HEK293 (cell line): ENCODE measurements around the gene ACAN.

ENCODE experiments used
- CTCF ChIA-PET: fragments of 350-600 bp; formaldehyde crosslinking; extraction: SDS; loops from one replicate; lab custom pipeline; 2021; ENCODE audit warnings: antibody characterized with exemption; lab: Yijun Ruan, JAX
- POLR2A ChIA-PET: fragments of 300-600 bp; formaldehyde crosslinking; extraction: SDS; loops from one replicate; lab custom pipeline; 2020; ENCODE audit warnings: antibody characterized with exemption, inconsistent platforms; lab: Yijun Ruan, JAX
- H3K27ac ChIP-seq: fragments of 200-500 bp; sonication (Bioruptor generic); 2 replicates; pipeline ENCODE4 v1.5.1; 2014; ENCODE audit warnings: low read depth, low read length, control low read depth, inconsistent platforms; ENCODE audit errors: extremely low read depth
- H3K36me3 ChIP-seq, 2 experiments: fragments of 200-500 bp in 1 of 2; sonication (Bioruptor generic) in 1 of 2; 1 replicate in 1 of 2; 2 replicates in 1 of 2; pipeline ENCODE4 v1.5.1; 2014 to 2017; ENCODE audit warnings: inconsistent platforms in 2 of 2, low read length in 2 of 2; ENCODE audit not compliant: control insufficient read depth in 2 of 2, insufficient read depth in 1 of 2
- H3K4me1 ChIP-seq: fragments of 200-500 bp; sonication (Bioruptor generic); 2 replicates; pipeline ENCODE4 v1.5.1; 2014; ENCODE audit warnings: mild to moderate bottlenecking, low read length, inconsistent platforms; ENCODE audit not compliant: control insufficient read depth, insufficient read depth
- H3K4me3 ChIP-seq: 2 replicates; pipeline ENCODE4 v1.5.1; 2011; ENCODE audit warnings: low read depth, mild to moderate bottlenecking, control low read depth, low read length, moderate library complexity
- H3K9me3 ChIP-seq: fragments of 200-500 bp; sonication (Bioruptor generic); 2 replicates; pipeline ENCODE4 v1.5.1; 2014; ENCODE audit warnings: low read depth, low read length, inconsistent platforms; ENCODE audit not compliant: control insufficient read depth, insufficient read depth
- GLIS1 ChIP-seq: fragments of 450-650 bp; formaldehyde crosslinking; IDR thresholded peaks from 2 replicates; pipeline ENCODE4 v1.5.1; 2016; ENCODE audit warnings: missing biosample characterization, missing genetic modification characterization
- HOXA7 ChIP-seq: sonication (generic); formaldehyde crosslinking; IDR thresholded peaks from 2 replicates; pipeline ENCODE4 v1.8.1; 2022; ENCODE audit warnings: missing genetic modification reagents, borderline replicate concordance
- KLF7 ChIP-seq: fragments of 450-650 bp; formaldehyde crosslinking; IDR thresholded peaks from 2 replicates; pipeline ENCODE4 v1.5.1; 2016; ENCODE audit warnings: missing biosample characterization, missing genetic modification characterization, borderline replicate concordance
- REPIN1 ChIP-seq: fragments of 450-650 bp; formaldehyde crosslinking; IDR thresholded peaks from 2 replicates; pipeline ENCODE4 v1.5.1; 2017; ENCODE audit warnings: missing biosample characterization, missing genetic modification characterization, low read depth
- SP2 ChIP-seq: fragments of 450-650 bp; formaldehyde crosslinking; IDR thresholded peaks from 2 replicates; pipeline ENCODE4 v1.5.1; 2016; ENCODE audit warnings: missing biosample characterization, missing genetic modification characterization
- ZBTB1 ChIP-seq: fragments of 450-650 bp; formaldehyde crosslinking; IDR thresholded peaks from 2 replicates; pipeline ENCODE4 v1.5.1; 2016; ENCODE audit warnings: missing biosample characterization, missing genetic modification characterization
- ZBTB17 ChIP-seq: fragments of 450-650 bp; formaldehyde crosslinking; IDR thresholded peaks from 2 replicates; pipeline ENCODE4 v1.5.1; 2016; ENCODE audit warnings: missing biosample characterization, missing genetic modification characterization
- ZBTB20 ChIP-seq: fragments of 450-650 bp; formaldehyde crosslinking; IDR thresholded peaks from 2 replicates; pipeline ENCODE4 v1.5.1; 2016; ENCODE audit warnings: missing biosample characterization, missing genetic modification characterization
- ZFP41 ChIP-seq: fragments of 450-650 bp; formaldehyde crosslinking; IDR thresholded peaks from 2 replicates; pipeline ENCODE4 v1.5.1; 2016; ENCODE audit warnings: missing biosample characterization, missing genetic modification characterization, borderline replicate concordance
- ZIC2 ChIP-seq: fragments of 450-650 bp; formaldehyde crosslinking; IDR thresholded peaks from 2 replicates; pipeline ENCODE4 v1.5.1; 2016; ENCODE audit warnings: missing biosample characterization, missing genetic modification characterization
- ZNF112 ChIP-seq: fragments of 450-650 bp; formaldehyde crosslinking; IDR thresholded peaks from 2 replicates; pipeline ENCODE4 v1.5.0; 2017; ENCODE audit warnings: missing biosample characterization, missing genetic modification characterization
- ZNF133 ChIP-seq: fragments of 450-650 bp; formaldehyde crosslinking; IDR thresholded peaks from 2 replicates; pipeline ENCODE4 v1.5.1; 2016; ENCODE audit warnings: missing biosample characterization, missing genetic modification characterization
- ZNF311 ChIP-seq: fragments of 450-650 bp; formaldehyde crosslinking; IDR thresholded peaks from 2 replicates; pipeline ENCODE4 v1.5.1; 2017; ENCODE audit warnings: missing biosample characterization, missing genetic modification characterization, borderline replicate concordance
- ZNF423 ChIP-seq: fragments of 450-650 bp; formaldehyde crosslinking; IDR thresholded peaks from 2 replicates; pipeline ENCODE4 v1.5.1; 2016; ENCODE audit warnings: missing biosample characterization, missing genetic modification characterization
- ZNF621 ChIP-seq: fragments of 450-650 bp; formaldehyde crosslinking; IDR thresholded peaks from 2 replicates; pipeline ENCODE4 v1.5.1; 2017; ENCODE audit warnings: missing biosample characterization, missing genetic modification characterization
- TF ChIP-seq, protein P1 (sequence below): fragments of 450-650 bp; formaldehyde crosslinking; IDR thresholded peaks from 2 replicates; pipeline ENCODE4 v1.5.1; 2017; ENCODE audit warnings: missing biosample characterization, missing genetic modification characterization
- TF ChIP-seq, protein P2 (sequence below): fragments of 450-650 bp; formaldehyde crosslinking; IDR thresholded peaks from 2 replicates; pipeline ENCODE4 v1.5.1; 2016; ENCODE audit warnings: missing biosample characterization, missing genetic modification characterization
- TF ChIP-seq, protein P3 (sequence below): fragments of 450-650 bp; formaldehyde crosslinking; IDR thresholded peaks from 2 replicates; pipeline ENCODE4 v1.5.1; 2017; ENCODE audit warnings: missing biosample characterization, missing genetic modification characterization
- TF ChIP-seq, protein P4 (sequence below): fragments of 450-650 bp; formaldehyde crosslinking; IDR thresholded peaks from 2 replicates; pipeline ENCODE4 v1.5.1; 2016; ENCODE audit warnings: missing biosample characterization, missing genetic modification characterization
- TF ChIP-seq, protein P5 (sequence below): fragments of 450-650 bp; formaldehyde crosslinking; IDR thresholded peaks from 2 replicates; pipeline ENCODE4 v1.5.1; 2016; ENCODE audit warnings: missing biosample characterization, missing genetic modification characterization, low read depth

Gene ACAN

DNA sequence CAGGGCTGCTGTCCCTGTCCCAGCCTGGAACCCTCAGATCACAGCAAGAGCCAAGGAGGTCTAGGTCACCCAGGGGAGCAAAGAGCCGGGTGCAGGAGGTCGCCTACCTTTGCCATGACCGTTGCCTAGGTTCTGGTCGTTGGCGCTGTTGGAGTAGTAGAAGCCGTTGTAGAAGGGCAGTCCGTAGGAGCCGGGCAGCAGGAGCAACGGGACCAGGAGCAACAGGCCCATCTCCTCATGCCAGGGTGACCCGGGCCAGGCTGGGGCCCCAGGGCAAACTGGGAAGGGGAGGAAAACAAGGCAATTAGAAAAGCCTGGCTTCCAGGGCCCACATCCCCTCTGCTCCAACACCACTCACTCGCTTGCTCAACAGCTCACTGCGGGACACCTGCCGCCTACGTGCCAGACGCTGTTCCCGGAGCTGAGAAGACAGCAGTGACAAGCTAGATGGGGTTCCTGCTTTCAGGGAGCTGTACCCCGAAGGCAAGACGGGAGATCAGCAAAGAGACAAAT lies 83.9 kb downstream of the ACAN start:
- no peaks in the 10 kb centered on the region for H3K9me3 ChIP-seq
- no peak overlapping the region for H3K27ac ChIP-seq
- H3K4me1 ChIP-seq = no peaks in the 10 kb centered on the region
- TF ChIP-seq, protein P1, sequence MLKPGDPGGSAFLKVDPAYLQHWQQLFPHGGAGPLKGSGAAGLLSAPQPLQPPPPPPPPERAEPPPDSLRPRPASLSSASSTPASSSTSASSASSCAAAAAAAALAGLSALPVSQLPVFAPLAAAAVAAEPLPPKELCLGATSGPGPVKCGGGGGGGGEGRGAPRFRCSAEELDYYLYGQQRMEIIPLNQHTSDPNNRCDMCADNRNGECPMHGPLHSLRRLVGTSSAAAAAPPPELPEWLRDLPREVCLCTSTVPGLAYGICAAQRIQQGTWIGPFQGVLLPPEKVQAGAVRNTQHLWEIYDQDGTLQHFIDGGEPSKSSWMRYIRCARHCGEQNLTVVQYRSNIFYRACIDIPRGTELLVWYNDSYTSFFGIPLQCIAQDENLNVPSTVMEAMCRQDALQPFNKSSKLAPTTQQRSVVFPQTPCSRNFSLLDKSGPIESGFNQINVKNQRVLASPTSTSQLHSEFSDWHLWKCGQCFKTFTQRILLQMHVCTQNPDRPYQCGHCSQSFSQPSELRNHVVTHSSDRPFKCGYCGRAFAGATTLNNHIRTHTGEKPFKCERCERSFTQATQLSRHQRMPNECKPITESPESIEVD = no peak
- TF ChIP-seq HOXA7 (CRISPR knock-in tag) = no peak
- TF ChIP-seq, protein P2, sequence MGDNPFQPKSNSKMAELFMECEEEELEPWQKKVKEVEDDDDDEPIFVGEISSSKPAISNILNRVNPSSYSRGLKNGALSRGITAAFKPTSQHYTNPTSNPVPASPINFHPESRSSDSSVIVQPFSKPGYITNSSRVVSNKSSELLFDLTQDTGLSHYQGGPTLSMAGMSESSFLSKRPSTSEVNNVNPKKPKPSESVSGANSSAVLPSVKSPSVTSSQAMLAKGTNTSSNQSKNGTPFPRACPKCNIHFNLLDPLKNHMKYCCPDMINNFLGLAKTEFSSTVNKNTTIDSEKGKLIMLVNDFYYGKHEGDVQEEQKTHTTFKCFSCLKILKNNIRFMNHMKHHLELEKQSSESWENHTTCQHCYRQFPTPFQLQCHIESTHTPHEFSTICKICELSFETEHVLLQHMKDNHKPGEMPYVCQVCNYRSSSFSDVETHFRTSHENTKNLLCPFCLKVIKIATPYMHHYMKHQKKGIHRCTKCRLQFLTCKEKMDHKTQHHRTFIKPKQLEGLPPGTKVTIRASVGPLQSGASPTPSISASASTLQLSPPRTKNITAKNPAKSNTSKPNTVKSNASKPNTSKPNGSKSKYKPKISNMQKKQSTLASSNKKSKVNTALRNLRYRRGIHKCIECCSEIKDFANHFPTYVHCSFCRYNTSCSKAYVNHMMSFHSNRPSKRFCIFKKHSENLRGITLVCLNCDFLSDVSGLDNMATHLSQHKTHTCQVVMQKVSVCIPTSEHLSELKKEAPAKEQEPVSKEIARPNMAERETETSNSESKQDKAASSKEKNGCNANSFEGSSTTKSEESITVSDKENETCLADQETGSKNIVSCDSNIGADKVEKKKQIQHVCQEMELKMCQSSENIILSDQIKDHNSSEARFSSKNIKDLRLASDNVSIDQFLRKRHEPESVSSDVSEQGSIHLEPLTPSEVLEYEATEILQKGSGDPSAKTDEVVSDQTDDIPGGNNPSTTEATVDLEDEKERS (tag by site-specific recombination) = no peak
- no peak for TF ChIP-seq ZFP41 (tag by site-specific recombination)
- TF ChIP-seq ZBTB17 (tag by site-specific recombination) = no peak
- no peak for TF ChIP-seq REPIN1 (tag by site-specific recombination)
- no peak for TF ChIP-seq ZNF621 (tag by site-specific recombination)
- TF ChIP-seq ZBTB20 = no peak
- TF ChIP-seq ZBTB1 (tag by site-specific recombination) = no peak
- TF ChIP-seq KLF7 (tag by site-specific recombination) = no peak
- TF ChIP-seq, protein P3, sequence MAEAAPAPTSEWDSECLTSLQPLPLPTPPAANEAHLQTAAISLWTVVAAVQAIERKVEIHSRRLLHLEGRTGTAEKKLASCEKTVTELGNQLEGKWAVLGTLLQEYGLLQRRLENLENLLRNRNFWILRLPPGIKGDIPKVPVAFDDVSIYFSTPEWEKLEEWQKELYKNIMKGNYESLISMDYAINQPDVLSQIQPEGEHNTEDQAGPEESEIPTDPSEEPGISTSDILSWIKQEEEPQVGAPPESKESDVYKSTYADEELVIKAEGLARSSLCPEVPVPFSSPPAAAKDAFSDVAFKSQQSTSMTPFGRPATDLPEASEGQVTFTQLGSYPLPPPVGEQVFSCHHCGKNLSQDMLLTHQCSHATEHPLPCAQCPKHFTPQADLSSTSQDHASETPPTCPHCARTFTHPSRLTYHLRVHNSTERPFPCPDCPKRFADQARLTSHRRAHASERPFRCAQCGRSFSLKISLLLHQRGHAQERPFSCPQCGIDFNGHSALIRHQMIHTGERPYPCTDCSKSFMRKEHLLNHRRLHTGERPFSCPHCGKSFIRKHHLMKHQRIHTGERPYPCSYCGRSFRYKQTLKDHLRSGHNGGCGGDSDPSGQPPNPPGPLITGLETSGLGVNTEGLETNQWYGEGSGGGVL (tag by site-specific recombination) = no peak
- TF ChIP-seq ZNF423 (tag by site-specific recombination) = no peak
- TF ChIP-seq ZNF311 (tag by site-specific recombination) = no peak
- no peak for TF ChIP-seq ZIC2 (tag by site-specific recombination)
- no peak for TF ChIP-seq ZNF112 (tag by site-specific recombination)
- TF ChIP-seq, protein P4, sequence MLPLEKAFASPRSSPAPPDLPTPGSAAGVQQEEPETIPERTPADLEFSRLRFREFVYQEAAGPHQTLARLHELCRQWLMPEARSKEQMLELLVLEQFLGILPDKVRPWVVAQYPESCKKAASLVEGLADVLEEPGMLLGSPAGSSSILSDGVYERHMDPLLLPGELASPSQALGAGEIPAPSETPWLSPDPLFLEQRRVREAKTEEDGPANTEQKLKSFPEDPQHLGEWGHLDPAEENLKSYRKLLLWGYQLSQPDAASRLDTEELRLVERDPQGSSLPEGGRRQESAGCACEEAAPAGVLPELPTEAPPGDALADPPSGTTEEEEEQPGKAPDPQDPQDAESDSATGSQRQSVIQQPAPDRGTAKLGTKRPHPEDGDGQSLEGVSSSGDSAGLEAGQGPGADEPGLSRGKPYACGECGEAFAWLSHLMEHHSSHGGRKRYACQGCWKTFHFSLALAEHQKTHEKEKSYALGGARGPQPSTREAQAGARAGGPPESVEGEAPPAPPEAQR (tag by site-specific recombination) = no peak
- TF ChIP-seq, protein P5, sequence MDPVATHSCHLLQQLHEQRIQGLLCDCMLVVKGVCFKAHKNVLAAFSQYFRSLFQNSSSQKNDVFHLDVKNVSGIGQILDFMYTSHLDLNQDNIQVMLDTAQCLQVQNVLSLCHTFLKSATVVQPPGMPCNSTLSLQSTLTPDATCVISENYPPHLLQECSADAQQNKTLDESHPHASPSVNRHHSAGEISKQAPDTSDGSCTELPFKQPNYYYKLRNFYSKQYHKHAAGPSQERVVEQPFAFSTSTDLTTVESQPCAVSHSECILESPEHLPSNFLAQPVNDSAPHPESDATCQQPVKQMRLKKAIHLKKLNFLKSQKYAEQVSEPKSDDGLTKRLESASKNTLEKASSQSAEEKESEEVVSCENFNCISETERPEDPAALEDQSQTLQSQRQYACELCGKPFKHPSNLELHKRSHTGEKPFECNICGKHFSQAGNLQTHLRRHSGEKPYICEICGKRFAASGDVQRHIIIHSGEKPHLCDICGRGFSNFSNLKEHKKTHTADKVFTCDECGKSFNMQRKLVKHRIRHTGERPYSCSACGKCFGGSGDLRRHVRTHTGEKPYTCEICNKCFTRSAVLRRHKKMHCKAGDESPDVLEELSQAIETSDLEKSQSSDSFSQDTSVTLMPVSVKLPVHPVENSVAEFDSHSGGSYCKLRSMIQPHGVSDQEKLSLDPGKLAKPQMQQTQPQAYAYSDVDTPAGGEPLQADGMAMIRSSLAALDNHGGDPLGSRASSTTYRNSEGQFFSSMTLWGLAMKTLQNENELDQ (tag by site-specific recombination) = no peak
- TF ChIP-seq GLIS1 = no peak
- TF ChIP-seq SP2 (tag by site-specific recombination) = no peak
- no peak for TF ChIP-seq ZNF133 (tag by site-specific recombination)
- TF ChIP-seq, all 188 proteins: peak for 0
- CTCF ChIA-PET = interaction anchor here (0.6 to 2.3 kb wide), 4 partner anchors 8 to 297 kb away, joined by 3 to 14 read pairs (median 4); no protein-coding TSS in a partner anchor
- no peak overlapping the region for H3K4me3 ChIP-seq
- no peaks in the 10 kb centered on the region; a peak in 1 of 3 replicates for H3K36me3 ChIP-seq
- POLR2A ChIA-PET = no interaction called here
